Mucosa of stomach (tissue), 1 donor: ENCODE results near the gene NPFFR1.
"Not testable (repeated sequence)": the region's sequence is repeated elsewhere in the genome, so short reads cannot be mapped to it uniquely, and the experiment has no call there.

Experiments
- H3K27me3 ChIP-seq: one replicate; pipeline ENCODE4 v1.7.0; 2013; ENCODE audit warnings: mild to moderate bottlenecking, low read length; ENCODE audit not compliant: control insufficient read depth, insufficient read depth
- H3K36me3 ChIP-seq: one replicate; pipeline ENCODE4 v1.7.0; 2013; ENCODE audit warnings: low read length; ENCODE audit not compliant: control insufficient read depth, insufficient read depth
- H3K4me1 ChIP-seq: one replicate; pipeline ENCODE4 v1.7.0; 2013; ENCODE audit warnings: mild to moderate bottlenecking, low read length; ENCODE audit not compliant: control insufficient read depth, insufficient read depth
- H3K4me3 ChIP-seq: one replicate; pipeline ENCODE4 v1.7.0; 2013; ENCODE audit warnings: low read length
- H3K9ac ChIP-seq: one replicate; pipeline ENCODE4 v1.7.0; 2013; ENCODE audit warnings: mild to moderate bottlenecking, low read length, moderate library complexity
- H3K9me3 ChIP-seq: one replicate; pipeline ENCODE4 v1.7.0; 2013; ENCODE audit warnings: mild to moderate bottlenecking, low read length, moderate library complexity; ENCODE audit not compliant: control insufficient read depth
- donor health status: Pancreatic carcinoma.

Gene NPFFR1

DNA sequence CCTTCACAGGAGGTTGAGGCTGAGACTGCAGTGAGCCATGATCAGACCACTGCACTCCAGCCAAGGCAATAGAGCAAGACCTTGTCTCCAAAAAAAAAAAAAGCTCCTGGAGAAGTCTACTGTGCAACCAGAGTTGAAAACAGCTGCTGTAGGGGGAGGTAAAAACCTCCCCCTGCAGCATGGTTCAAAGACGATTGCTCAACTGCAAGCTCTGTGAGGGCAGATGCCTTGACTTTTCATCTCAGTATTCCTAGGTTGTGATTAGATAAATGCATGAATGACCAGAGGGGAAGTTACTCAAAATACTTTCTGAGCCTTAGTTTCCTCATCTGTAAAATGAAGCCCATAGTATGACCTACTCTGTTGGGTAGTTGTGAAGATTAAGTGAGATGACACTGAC is 25.6 kb downstream of the NPFFR1 start:
- Histone ChIP-seq H3K36me3 (no peaks in the 10 kb centered on the region), H3K9ac (no peak overlapping the region), H3K4me1 (peaks cover 53% of the 10 kb centered on the region), H3K27me3 (peaks cover 28% of the 10 kb centered on the region), H3K9me3 (no peaks in the 10 kb centered on the region), H3K4me3 (no peak overlapping the region)

DNA sequence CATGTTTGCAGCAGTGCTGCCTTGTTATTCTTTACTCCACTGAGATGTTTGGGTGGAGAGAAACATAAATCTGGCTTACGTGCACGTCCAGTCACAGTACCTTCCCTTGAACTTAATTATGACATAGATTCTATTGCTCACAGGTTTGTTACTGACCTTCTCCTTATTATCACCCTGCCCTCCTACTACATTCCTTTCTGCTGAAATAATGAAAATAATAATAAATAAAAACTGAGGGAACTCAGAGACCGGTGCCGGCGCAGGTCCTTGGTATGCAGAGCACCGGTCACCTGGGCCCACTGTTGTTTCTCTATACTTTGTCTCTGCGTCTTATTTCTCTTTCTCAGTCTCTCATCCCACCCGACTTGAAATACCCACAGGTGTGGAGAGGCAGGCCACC is 26.0 kb downstream of the NPFFR1 start:
- not testable (repeated sequence) for H3K36me3 ChIP-seq, H3K9ac ChIP-seq, H3K9me3 ChIP-seq, H3K4me3 ChIP-seq
- Histone ChIP-seq H3K27me3 (peaks cover 28% of the 10 kb centered on the region), H3K4me1 (peaks cover 53% of the 10 kb centered on the region)

DNA sequence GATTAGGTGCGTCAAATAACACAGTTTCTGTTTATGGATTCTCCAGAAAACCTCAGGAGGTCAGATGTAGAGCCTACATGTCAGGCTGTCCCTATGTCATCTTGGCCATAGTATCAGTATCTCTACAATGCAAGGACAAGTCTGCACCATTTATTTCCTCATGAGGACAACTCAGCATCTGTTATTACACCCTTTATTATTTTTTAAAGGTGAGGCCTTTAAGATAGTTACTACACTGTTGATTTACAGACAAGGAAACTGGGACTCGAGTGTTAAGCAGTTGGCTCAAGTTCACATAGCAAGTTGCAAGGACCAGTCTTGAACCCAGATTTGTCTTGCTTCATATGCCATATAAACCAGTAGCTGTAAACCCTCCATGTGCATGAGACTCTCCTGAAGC is 27.3 kb downstream of the NPFFR1 start:
- Histone ChIP-seq H3K27me3 (peaks cover 28% of the 10 kb centered on the region), H3K4me3 (no peak overlapping the region), H3K36me3 (no peaks in the 10 kb centered on the region), H3K9me3 (no peaks in the 10 kb centered on the region), H3K9ac (peak overlapping the region; percentile 49), H3K4me1 (peaks cover 53% of the 10 kb centered on the region)

DNA sequence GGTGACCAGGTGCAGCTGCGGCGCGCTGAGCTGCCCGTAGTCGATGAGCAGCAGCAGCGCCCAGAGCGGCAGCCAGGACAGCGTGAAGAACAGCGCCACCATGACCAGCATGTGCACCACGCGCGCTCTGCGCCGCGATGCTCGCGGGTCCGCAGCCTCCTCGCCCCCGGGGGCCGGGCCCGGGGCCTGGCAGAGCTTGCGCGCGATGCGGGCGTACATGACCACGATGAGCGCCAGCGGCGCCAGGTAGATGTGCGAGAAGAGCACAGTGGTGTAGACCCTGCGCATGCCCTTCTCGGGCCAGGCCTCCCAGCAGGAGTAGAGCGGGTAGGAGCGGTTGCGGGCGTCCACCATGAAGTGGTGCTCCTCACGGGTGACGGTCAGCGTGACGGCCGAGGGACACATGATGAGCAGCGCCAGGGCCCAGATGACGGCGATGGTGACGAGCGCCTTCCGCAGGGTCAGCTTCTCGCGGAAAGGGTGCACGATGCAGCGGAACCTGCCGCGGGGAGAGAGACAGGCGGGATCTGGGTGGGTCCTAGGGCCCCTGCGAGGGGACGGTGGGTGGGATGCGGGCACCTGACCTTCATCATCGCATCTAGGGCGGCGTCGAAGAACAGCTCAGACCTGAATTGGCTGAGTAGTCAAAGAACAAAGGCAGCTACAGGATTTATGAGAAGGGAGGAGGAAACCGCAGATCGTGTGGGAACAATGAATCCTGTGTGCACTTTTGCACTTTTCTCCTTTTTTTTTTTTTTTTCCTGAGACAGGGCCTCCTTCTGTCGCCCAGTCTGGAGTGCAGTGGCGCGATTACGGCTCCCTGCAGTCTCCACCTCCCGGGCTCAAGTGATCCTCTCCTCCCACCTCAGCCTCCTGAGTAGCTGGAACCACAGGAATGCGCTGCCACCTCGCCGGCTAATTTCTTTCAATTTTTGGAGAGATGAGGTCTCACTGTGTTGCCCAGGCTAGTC is 28.2 kb downstream of the NPFFR1 start:
- no peaks in the 10 kb centered on the region for H3K9me3 ChIP-seq
- no peaks in the 10 kb centered on the region for H3K36me3 ChIP-seq
- H3K27me3 ChIP-seq: peaks cover 28% of the 10 kb centered on the region
- H3K4me1 ChIP-seq: peaks cover 53% of the 10 kb centered on the region
- peak overlapping the region; percentile 49 for H3K9ac ChIP-seq
- no peak overlapping the region for H3K4me3 ChIP-seq

DNA sequence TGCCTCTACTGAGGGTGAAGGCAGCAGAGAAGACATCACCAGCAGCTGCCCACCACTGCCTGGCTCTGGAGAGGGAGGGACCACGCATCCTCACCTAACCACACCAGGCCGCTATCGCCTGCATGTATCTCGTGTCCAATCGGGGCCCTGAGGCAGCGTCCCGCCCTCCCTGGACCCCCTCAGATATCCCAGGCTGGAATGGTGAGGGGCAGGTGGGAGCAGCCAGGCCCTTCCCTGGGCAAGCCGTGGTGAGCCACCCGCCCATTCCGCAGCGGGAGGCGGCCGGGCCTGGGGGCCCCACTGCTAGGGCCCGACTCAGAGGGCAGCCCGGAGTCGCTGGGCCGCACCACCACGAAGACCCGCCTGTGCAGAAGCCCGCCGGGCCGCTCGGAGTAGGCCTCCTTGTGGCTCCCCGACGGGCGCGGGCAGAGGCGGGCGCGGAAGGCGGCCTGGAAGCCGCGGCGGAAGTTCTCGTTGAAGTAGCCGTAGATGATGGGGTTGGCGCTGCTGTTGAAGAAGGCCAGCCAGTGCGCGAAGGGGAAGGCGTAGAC is 29.0 kb downstream of the NPFFR1 start:
- H3K36me3 ChIP-seq: no peaks in the 10 kb centered on the region
- H3K27me3 ChIP-seq: peaks cover 24% of the 10 kb centered on the region
- no peak overlapping the region for H3K9ac ChIP-seq
- no peak overlapping the region for H3K4me3 ChIP-seq
- H3K9me3 ChIP-seq: no peaks in the 10 kb centered on the region
- H3K4me1 ChIP-seq: peaks cover 48% of the 10 kb centered on the region

DNA sequence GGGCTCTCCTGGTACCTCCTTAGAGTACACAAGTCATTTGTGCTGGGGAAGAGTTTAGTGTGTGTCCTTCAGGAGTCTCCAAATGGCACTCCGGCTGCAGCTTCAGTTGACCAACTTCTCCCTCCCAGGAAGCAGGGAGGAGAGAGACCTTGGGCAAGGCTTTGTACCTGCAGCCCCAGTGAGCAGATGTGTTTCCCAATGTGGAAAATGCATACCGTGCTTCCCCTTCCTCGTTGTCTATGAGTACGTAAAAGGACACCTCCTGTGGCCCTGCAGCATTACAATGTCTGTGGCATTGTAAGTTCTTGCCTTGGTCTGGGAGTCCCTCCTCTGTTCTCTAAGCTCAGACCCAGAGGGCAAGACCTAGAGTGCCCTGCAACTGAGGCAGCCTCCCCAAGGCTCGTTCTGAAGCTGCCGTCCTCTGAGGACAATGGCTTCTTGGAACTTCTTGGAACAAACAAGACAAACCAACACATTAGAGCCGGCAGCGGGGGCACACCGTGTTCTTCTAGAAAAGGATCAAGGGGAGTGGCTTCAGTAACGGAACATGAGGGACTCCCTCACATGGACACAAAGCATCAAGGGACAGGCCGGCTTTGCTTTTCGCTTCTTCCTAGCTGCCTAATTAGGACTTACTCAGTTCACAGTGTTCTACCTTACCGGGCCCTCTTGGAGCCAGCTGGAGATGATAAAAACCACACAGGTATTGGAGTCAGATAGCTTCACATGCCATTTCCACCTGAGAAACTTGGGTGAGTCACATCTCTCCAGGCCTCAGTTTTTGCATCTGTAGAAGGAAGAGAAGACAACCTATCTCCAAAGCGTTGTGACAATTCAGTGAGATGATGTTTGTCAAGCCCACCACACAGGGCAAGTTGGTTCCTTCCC is 29.7 kb downstream of the NPFFR1 start:
- Histone ChIP-seq H3K36me3 (no peaks in the 10 kb centered on the region), H3K4me1 (peaks cover 41% of the 10 kb centered on the region), H3K4me3 (no peak overlapping the region), H3K9me3 (no peaks in the 10 kb centered on the region), H3K27me3 (peaks cover 24% of the 10 kb centered on the region), H3K9ac (no peak overlapping the region)

DNA sequence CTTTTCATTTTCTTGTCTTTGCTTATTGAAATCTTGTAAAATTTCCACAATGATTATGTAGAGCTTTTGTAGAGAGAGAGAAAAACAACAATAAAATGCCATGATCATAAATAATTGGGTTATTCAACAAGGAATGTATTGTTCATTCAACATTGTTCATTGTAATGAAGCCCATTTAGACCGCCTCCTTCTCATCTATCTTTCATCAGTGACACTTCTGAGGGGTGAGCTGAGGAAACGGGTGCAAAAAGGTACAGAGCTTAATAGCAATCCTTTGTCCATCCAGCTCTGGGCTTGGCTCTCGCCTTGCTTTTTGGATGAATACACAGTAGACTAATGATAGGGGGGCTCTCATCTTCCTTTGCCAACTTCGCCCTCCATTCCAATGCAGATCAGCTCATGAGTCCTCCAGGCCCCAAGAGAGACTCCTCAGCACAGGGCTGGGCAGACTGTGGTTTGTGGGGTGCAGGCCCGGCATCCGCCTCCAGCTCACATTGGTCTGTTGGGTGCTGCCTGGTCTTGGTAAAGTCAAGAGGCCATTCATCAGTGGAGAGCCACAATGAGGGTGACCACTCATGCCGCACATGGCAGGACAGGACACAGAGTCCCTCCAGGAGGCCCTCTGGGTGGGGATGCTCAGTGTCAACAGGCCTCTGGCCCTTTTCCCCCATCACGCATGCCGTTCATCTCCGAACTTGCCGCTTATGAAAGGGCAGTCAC is 32.7 kb downstream of the NPFFR1 start:
- Histone ChIP-seq H3K4me3 (no peak overlapping the region), H3K27me3 (peaks cover 16% of the 10 kb centered on the region), H3K9ac (no peak overlapping the region)

DNA sequence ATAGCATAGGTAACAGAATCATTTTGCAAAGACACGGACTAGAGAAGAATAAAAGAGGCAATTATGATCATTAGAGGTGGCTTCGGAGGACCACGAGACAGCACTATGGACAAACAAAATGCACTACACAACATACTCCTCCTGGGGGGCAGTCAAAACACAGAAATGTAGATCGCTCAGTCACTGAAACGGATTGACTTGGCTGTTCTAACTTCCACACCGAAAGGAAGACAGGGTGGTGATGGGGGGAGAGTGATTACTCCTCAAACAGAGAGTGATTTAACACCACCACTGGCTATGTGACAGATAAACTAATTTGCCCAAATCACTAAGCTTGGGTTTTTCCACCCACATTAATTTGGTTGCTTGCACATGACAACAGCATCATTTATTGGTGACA is 36.4 kb downstream of the NPFFR1 start:
- no peak overlapping the region for H3K9ac ChIP-seq
- H3K4me1 ChIP-seq: no peaks in the 10 kb centered on the region
- no peak overlapping the region for H3K4me3 ChIP-seq
- no peaks in the 10 kb centered on the region for H3K9me3 ChIP-seq
- no peaks in the 10 kb centered on the region for H3K27me3 ChIP-seq
- H3K36me3 ChIP-seq: no peaks in the 10 kb centered on the region

More for the DNA sequence above, 32.7 kb downstream of the NPFFR1 start:
- H3K9me3 ChIP-seq: no peaks in the 10 kb centered on the region
- peaks cover 25% of the 10 kb centered on the region for H3K4me1 ChIP-seq
- no peaks in the 10 kb centered on the region for H3K36me3 ChIP-seq

DNA sequence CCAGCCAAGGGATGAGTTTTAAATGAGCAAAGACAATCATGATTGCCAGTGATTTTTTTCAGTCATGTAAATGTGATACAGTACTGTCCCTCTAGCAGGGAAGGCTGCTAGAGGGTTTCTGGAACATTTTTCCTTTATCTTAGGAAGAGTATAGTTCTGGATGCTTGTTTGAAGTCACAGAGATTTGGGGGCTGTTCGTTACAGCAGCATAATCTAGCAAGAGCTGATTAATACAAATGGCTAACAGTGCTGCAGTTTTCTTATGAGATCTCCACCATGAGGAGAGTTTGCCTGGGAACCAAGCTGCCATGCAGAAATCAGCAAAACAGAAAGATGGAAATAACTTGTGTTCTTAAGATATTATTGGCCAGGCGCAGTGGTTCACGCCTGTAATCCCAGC is 42.7 kb downstream of the NPFFR1 start:
- Histone ChIP-seq H3K4me1 (no peaks in the 10 kb centered on the region), H3K9me3 (no peaks in the 10 kb centered on the region), H3K27me3 (no peaks in the 10 kb centered on the region), H3K4me3 (no peak overlapping the region), H3K9ac (no peak overlapping the region), H3K36me3 (no peaks in the 10 kb centered on the region)

DNA sequence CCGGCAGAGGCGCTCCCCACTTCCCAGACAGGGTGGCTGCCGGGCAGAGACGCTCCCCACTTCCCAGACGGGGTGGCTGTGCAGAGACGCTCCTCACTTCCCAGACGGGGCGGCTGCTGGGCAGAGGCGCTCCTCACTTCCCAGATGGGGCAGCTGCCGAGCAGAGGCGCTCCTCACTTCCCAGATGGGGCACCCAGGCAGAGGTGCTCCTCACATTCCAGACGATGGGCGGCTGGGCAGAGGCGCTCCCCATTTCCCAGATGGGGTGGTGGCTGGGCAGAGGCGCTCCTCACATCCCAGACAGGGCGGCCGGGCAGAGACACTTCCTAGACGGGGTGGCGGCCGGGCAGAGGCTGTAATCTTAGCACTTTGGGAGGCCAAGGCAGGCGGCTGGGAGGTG is 43.8 kb downstream of the NPFFR1 start:
- not testable (repeated sequence) for H3K36me3 ChIP-seq, H3K9ac ChIP-seq, H3K27me3 ChIP-seq, H3K9me3 ChIP-seq, H3K4me1 ChIP-seq, H3K4me3 ChIP-seq

DNA sequence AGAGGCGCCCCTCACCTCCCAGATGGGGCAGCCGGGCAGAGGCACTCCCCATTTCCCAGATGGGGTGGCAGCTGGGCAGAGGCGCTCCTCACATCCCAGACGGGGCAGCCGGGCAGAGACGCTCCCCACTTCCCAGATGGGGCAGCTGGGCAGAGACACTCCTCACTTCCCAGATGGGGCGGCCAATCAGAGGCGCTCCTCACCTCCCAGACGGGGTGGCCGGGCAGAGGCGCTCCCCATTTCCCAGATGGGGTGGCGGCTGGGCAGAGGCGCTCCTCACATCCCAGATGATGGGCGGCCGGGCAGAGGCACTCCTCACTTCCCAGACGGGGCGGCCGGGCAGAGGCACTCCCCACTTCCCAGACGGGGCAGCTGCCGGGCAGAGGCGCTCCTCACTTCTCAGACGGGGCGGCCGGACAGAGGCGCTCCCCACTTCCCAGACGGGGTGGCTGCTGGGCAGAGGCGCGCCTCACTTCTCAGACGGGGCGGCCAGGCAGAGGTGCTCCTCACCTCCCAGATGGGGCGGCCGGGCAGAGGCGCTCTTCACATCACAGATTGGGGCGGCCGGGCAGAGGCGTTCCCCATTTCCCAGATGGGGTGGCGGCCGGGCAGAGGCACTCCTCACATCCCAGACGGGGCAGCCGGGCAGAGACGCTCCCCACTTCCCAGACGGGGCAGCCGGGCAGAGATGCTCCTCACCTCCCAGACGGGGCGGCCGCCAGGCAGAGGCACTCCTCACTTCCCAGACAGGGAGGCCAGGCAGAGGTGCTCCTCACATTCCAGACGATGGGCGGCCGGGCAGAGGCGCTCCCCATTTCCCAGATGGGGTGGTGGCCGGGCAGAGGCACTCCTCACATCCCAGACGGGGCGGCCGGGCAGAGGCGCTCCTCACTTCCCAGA is 44.5 kb downstream of the NPFFR1 start:
- H3K4me3 ChIP-seq, H3K4me1 ChIP-seq, H3K9me3 ChIP-seq, H3K27me3 ChIP-seq, H3K9ac ChIP-seq, H3K36me3 ChIP-seq: not testable (repeated sequence)
